GM18907 (cell line): ENCODE data around the gene MAGI2.
"Not testable (repeated sequence)": the region's sequence is repeated elsewhere in the genome, so short reads cannot be mapped to it uniquely, and the experiment has no call there.

Experiments
- ATAC-seq: cut with Tn5 transposase; IDR thresholded peaks from one replicate; pipeline ENCODE4 v1.9.1; 2021; ENCODE audit warnings: mild to moderate bottlenecking, moderate library complexity; ENCODE audit not compliant: unreplicated experiment

Gene MAGI2

GRCh38 chr7:78026492-78026891, 1427.0 kb downstream of the MAGI2 start:
- ATAC-seq, result no peak

GRCh38 chr7:78024591-78024990, 1428.9 kb downstream of the MAGI2 start:
- ATAC-seq, result no peak

GRCh38 chr7:78023191-78023590, 1430.3 kb downstream of the MAGI2 start:
- no peak for ATAC-seq

GRCh38 chr7:78022165-78022564, 1431.3 kb downstream of the MAGI2 start:
- ATAC-seq, result no peak

- ATAC-seq, result no peak
Observed at GRCh38 chr7:78020874-78021249, 1432.6 kb downstream of the MAGI2 start.

- ATAC-seq, result peak; percentile 44
Observed at GRCh38 chr7:78020136-78020873, 1433.2 kb downstream of the MAGI2 start.

GRCh38 chr7:78019447-78020135, 1433.9 kb downstream of the MAGI2 start:
- ATAC-seq, result peak; percentile 93

GRCh38 chr7:78018641-78019446, 1434.6 kb downstream of the MAGI2 start:
- peak; percentile 20 for ATAC-seq

- no peak for ATAC-seq
Observed at GRCh38 chr7:78017591-78018100, 1435.8 kb downstream of the MAGI2 start.

- no peak for ATAC-seq
Observed at GRCh38 chr7:78015574-78016260, 1437.8 kb downstream of the MAGI2 start.

- no peak for ATAC-seq
Observed at GRCh38 chr7:78014401-78014800, 1439.1 kb downstream of the MAGI2 start.

GRCh38 chr7:78013386-78013785, 1440.1 kb downstream of the MAGI2 start:
- ATAC-seq, result no peak

GRCh38 chr7:78011642-78012041, 1441.8 kb downstream of the MAGI2 start:
- no peak for ATAC-seq

- no peak for ATAC-seq
Observed at GRCh38 chr7:78007231-78007630, 1446.2 kb downstream of the MAGI2 start.

GRCh38 chr7:78006063-78006755, 1447.3 kb downstream of the MAGI2 start:
- no peak for ATAC-seq

GRCh38 chr7:78002715-78003114, 1450.8 kb downstream of the MAGI2 start:
- ATAC-seq, result no peak

GRCh38 chr7:78002021-78002420, 1451.4 kb downstream of the MAGI2 start:
- no peak for ATAC-seq

GRCh38 chr7:77999168-77999567, 1454.3 kb downstream of the MAGI2 start:
- not testable (repeated sequence) for ATAC-seq

- ATAC-seq, result no peak
Observed at GRCh38 chr7:77995717-77996116, 1457.8 kb downstream of the MAGI2 start.

- ATAC-seq, result no peak
Observed at GRCh38 chr7:77993838-77994237, 1459.6 kb downstream of the MAGI2 start.
